ENCODE results near the gene FOXP4.
A peak's percentile ranks its signal among the peaks of the same experiment; 100 is the strongest.

Gene FOXP4

GRCh38 chr6:41587131-41587879, 41.1 kb downstream of the FOXP4 start:
- no peak for DNase-seq

DNA sequence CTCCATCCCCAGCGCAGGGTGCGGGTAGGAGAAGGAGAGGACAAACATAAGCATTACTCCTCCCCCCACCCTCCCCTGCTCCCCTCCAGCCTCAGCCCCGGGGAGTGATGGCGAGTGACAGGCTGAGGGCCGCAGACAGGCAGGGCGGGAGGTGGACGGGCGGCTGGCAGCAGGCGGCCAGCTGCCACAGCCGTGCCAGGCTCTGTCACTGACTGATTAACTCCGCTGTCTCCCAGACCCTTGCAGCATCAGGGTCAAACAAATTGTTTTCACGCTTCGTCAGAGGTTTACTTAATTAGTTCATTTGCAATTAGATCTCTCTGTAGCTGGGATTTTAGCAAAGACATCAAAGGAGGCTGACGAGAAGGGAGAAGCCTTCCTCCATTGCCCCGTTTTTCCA, 41.9 kb downstream of the FOXP4 start:
- DNase-seq = no peak

DNA sequence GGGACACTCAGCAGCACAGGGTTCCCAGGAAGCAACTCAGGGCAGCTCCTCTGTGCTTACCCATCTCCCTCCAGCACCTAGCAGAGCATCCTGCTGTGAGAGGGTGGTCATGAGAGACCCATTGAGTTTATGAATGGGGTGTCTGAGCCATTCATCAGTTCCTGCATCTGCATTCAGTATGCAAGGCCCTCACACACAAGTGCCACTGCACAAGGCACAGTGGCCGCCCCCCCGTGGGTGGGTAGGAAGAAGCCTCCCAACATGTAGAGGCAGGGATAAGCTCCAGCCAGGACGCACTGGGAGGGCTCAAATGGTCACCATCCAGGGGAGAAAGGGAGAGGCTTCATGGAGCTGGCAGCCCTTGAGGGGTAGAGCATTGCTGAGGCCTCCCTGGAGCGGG, 43.0 kb downstream of the FOXP4 start:
- no peak for DNase-seq

GRCh38 chr6:41589636-41590622, 43.7 kb downstream of the FOXP4 start:
- DNase-seq = no peak

GRCh38 chr6:41591122-41591521, 44.9 kb downstream of the FOXP4 start:
- DNase-seq = no peak

- DNase-seq = peak; percentile 71
These were observed 45.8 kb downstream of the FOXP4 start for GRCh38 chr6:41591859-41592502.

DNA sequence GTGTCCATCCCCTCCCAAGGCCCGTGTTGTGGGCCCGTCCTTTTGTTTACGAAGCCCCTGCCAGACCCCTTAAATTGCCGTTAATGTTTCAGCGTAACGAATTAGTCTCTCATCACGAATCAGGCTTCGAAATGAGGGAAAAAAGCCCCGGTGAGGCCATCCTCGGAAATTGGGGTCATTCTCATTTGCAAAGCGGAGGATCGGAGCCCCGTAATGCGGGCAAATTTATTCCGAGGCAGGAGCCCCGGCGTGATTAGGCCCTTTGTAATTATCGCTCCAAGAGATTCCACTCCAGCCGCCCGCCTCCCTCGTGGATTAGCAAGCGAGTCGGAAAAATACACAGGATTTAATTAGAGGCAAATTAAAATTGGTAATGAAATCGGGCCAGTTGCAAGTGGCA, 47.2 kb downstream of the FOXP4 start:
- DNase-seq = no peak

DNA sequence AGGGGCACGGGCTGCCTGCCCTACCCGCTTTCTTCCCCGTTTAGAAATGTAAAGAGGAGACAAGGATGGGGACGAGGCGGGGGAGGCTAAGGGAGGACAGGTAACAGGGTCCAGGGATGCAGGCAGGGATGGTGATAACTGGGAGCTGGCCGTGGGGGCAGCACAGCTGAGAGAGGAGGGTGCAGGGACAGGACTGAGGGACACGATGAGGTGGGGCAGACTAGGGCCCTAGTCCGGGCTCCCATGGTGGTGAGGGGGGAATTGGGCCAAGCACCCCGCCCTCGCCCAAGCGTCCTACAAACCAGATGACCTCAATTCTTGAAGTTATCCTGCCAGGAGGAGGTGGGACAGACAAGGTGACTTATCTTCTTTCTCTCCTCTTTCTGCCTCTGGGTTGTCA, 47.7 kb downstream of the FOXP4 start:
- DNase-seq = no peak

DNA sequence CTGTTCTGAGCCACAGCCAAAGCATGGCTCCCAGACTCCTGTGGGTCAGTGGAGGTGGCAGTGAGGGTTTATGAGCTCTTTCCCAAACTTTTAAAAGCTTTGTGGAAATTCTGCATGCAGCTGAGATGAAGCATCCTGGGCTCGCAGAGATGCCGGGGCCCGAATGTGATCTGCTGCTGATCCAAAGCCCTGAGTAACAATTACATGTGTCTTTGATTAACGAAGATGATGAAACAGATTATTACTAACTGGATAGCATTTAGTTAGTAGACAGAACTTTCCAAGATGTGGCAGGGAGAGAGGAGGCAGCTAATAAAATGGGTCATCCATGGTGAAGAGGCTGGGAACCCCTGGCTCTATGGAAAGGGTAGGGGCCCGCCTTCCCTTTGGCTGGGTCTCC, 48.1 kb downstream of the FOXP4 start:
- DNase-seq = no peak

DNA sequence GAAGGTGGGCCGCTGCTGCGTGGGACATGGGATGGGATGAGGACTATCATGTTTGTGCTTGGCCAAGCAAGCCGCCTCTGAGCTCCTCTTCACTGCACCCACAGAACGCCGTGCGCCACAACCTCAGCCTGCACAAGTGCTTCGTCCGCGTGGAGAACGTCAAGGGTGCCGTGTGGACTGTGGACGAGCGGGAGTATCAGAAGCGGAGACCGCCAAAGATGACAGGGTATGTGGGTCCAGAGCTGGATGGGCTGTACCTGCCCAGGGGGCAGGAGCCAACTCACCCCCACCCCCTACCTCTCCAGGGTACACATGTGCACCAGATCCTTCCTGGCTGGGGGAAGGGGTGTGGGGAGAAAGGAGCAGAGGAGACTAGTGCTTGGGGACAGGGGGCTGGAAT, 48.6 kb downstream of the FOXP4 start:
- no peak for DNase-seq

DNA sequence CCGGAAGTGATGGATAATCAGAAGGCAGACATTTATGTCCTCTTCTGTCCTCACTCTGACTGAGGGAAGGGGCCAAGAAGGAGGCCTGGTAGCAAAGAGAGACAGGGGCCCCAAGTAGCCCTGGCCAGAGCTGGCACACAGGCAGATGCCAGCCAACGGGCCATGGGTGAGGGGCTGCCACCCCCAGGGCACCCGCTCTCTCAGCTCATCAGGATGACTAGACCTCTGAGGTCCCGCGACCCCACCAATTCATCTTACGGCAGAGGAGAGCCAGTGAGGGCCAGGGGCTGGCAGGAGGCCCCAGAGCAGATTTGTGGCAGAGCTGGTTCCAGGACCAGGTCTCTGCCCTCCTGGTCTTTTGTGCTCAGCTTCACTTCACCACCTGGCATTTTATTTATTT, 49.0 kb downstream of the FOXP4 start:
- DNase-seq = no peak

DNA sequence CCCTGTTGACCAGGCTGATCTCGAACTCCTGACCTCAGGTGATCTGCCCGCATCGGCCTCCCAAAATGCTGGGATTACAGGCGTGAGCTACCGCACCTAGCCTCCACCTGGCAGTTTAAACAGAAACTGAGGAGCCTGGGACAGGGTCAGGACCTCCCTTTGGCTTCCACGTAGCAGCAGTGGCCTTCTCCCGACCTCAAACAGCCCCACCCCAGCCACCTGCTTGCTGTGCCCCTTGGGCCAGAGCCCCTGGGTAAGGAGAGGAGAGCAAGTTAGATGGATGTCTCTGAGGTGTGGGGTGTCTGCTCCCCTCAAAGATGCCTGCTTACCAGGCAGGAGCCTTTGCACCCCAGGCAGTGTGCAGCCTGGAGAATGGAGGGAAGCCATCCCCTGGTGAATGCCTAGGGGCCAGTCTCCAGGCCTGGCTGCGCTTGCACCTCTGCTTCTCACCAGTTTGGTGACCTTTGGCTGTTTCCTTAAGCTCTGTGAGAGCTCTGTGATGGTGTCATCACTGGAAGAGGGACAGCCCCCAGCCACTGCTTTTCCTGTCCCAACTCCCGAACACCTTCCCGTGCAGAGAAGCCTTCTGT, 50.0 kb downstream of the FOXP4 start:
- no peak for DNase-seq

GRCh38 chr6:41596807-41597206, 50.6 kb downstream of the FOXP4 start:
- DNase-seq = no peak

GRCh38 chr6:41597246-41598000, 51.2 kb downstream of the FOXP4 start:
- no peak for DNase-seq

GRCh38 chr6:41598670-41599014, 52.5 kb downstream of the FOXP4 start:
- DNase-seq = no peak

DNA sequence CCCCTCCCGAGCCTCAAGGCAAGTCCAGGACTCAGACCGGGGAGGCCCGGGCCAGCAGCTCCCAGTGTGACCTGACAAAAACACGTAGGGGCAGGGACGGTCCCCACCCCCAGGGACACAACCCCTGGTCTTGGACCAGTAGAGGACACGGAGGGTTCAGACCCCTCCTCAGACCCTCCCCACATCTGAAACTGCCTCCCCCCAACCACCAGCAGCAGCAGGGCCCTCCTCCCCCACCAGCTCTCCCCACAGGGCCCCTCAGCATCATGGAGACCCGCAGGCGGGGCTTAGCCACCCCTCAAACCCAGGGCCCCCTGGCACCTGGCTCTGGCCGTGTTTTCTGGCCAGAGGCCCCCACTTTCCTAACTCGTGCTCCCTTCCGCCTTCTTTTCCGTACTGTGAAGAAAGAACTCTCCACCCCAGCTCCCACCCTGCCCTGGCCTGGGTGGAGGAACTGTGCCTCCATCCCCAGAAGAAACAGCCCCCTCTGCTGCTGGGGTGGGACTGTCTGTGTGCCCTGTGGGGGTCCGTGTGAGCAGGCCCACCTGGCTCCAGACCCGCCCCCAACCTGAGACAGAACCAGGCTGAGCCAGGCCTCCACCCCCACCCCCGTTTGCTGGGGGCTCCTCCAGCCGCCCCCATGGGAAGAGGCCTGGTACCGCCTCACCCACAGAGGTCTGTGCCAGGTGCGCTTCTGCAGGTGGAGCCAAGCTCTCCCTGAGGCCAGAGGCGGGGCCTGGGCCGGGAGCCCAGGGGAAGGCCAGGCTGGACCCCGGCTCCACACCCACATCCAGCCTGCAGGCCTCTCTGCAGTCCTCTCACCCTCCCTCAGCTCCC, 53.1 kb downstream of the FOXP4 start:
- DNase-seq = no peak

GRCh38 chr6:41599852-41600445, 53.8 kb downstream of the FOXP4 start:
- DNase-seq = no peak

DNA sequence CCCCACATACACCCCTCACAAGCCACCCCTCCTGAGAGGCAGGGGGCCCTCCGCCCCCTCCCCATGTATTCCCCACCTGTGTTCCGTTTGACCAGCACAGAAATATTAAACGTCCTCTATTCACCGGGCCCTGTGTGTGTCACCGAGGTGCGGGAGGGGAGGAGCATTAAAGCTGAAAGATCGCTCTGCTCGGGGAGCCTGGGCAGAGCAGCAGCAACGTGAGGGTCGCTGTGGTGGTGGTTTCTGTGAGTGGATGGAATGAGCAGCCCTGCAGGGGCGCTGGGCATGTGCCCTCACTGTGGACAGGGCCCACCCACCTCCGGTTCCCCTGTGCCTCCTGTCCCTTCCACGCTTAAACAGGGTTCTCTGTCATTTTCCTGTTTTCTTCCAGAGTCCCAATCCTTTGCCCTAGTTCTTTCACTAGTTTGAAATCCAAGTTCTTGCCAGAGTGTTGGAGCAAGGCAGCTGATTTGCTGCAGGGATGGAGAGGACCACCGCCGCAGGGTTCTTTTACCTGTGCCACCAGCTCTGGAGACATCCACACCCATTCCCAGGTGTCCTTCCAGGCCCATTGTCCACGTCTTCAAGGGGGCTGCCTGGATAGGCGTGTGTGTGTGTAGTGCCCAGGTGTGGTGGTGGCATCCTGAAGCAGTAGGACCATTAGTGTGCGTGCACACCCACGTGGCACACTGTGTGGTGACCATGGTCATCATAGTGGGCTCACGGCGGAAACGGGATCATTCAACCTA, 54.5 kb downstream of the FOXP4 start:
- DNase-seq = no peak

GRCh38 chr6:41601248-41601549, 55.0 kb downstream of the FOXP4 start:
- DNase-seq = no peak

DNA sequence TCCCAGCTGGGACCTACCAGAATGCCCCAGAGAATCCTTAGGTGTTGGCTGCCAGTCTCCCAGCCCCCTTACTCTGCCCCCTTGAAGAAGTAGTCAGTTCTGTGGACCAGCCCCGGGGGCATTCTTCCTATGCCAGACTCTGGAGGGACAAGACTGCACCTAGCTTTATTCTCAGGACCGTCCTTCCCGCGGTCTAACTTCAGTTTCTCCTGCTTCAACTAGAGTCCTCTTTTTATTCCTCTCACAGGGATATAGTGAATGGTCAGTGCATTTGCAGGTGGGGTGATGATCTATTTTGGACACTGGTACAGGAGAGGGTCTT, 56.2 kb downstream of the FOXP4 start:
- no peak for DNase-seq

All from hematopoietic multipotent progenitor cell treated with erythropoietin and hydrocortisone succinate and interleukin-3 and kit ligand, for 8 days (in vitro differentiated cells).